ENCODE data around the gene DENND1C. TPM values are rescaled to one million over a fixed set of nuclear protein-coding genes. Genes with fewer than 3 reads are reported as not detected.

Gene DENND1C
- total and polyA plus RNA-seq, 2 of the 8 experiments (the other 6 are each of a cell fraction or from before 2014, with no cell fraction given) = 3.6 to 4.0 TPM

- Histone ChIP-seq H3K27ac (ENCODE audit: low read depth, low read length) (no peak overlapping the region), H3K9me3 (ENCODE audit: insufficient read depth in 2 of 2, low read depth in 1 of 2, low read length in 1 of 2) (no peaks in the 10 kb centered on the region), H3K79me1 (ENCODE audit: low read depth, low read length) (no peaks in the 10 kb centered on the region), H3K4me1 (replicated peaks in 1 of 4; ENCODE audit: control insufficient read depth in 3 of 4, insufficient read depth in 4 of 4, low read length in 3 of 4) (peaks cover 0 to 10% (median 7%) of the 10 kb centered on the region in 4 experiments; a peak in 5 of 7 replicates), H2BK15ac (ENCODE audit: low read length) (no peak overlapping the region), H2BK20ac (ENCODE audit: low read length) (no peak overlapping the region), H4K91ac (replicated peaks; ENCODE audit: insufficient read length, low read length) (no peak overlapping the region), H4K5ac (ENCODE audit: insufficient read length, low read depth, low read length) (no peak overlapping the region), H2BK5ac (ENCODE audit: low read depth, low read length) (no peak overlapping the region), H3K18ac (ENCODE audit: extremely low read depth, low read length) (no peak overlapping the region), H2AK5ac (ENCODE audit: low read depth, low read length) (no peak overlapping the region), H4K20me1 (replicated peaks in 1 of 2; ENCODE audit: control insufficient read depth in 1 of 2, insufficient read depth in 2 of 2, low read length in 2 of 2) (no peaks in the 10 kb centered on the region), H4K8ac (ENCODE audit: extremely low read depth, insufficient read depth, low read length) (no peak overlapping the region; the same call in 1 of the 2 replicates), H3K23me2 (ENCODE audit: low read depth, low read length) (peaks cover 10% of the 10 kb centered on the region), H3K4me2 (ENCODE audit: insufficient read depth in 1 of 2, low read depth in 2 of 2, low read length in 2 of 2) (no peak overlapping the region), H3K4ac (replicated peaks; ENCODE audit: insufficient read length, low read depth, low read length) (no peak overlapping the region), H3K56ac (replicated peaks; ENCODE audit: insufficient read length, low read depth, low read length) (no peak overlapping the region), H3K9ac (replicated peaks in 1 of 4; ENCODE audit: extremely low read depth in 1 of 4, low read depth in 3 of 4, low read length in 3 of 4) (no peak overlapping the region), H2AFZ (ENCODE audit: low read length) (no peak overlapping the region), H3K14ac (ENCODE audit: insufficient read length) (no peak overlapping the region), H3K27me3 (replicated peaks in 1 of 4; ENCODE audit: control insufficient read depth in 3 of 4, extremely low read depth in 1 of 4, insufficient read depth in 3 of 4, low read length in 3 of 4) (peaks cover 0 to 8% (median 7%) of the 10 kb centered on the region in 4 experiments; a peak in 4 of 7 replicates), H2BK120ac (replicated peaks; ENCODE audit: low read depth, low read length) (no peak overlapping the region), H3K36me3 (ENCODE audit: control insufficient read depth in 2 of 4, insufficient read depth in 4 of 4, low read length in 3 of 4) (peaks cover 0 to 5% (median under 1%) of the 10 kb centered on the region in 4 experiments; a peak in 1 of 8 replicates), H3K23ac (ENCODE audit: insufficient read length) (no peak overlapping the region), H3K4me3 (ENCODE audit: extremely low read depth in 1 of 4, insufficient read depth in 2 of 4, low read depth in 3 of 4, low read length in 4 of 4) (no peak overlapping the region), H2BK12ac (ENCODE audit: low read depth, low read length) (no peak overlapping the region), H3K79me2 (ENCODE audit: control insufficient read depth in 1 of 2, insufficient read depth in 2 of 2, low read length in 2 of 2) (no peaks in the 10 kb centered on the region)
- POLR2A ChIA-PET (ENCODE audit: partially characterized antibody) = interaction anchor here (1.1 to 1.6 kb wide), 2 partner anchors 9 to 11 kb away, joined by 3 to 6 read pairs; no protein-coding TSS in a partner anchor
- TF ChIP-seq CREB1 (IDR thresholded peaks at IDR 0.05) (no peak), KDM1A (IDR thresholded peaks at IDR 0.05; ENCODE audit: borderline replicate concordance, low read length) (peak; percentile 65; the same call in 1 of the 2 replicates)
- 90% methylated on average over 6 of the region's 7 CpGs; no CpG with 5 or more reads in 1 of the 2 experiments for WGBS, 2 experiments (ENCODE audit: extremely low coverage in 1 of 2, insufficient coverage in 1 of 2, insufficient read length in 1 of 2, insufficient replicate concordance in 2 of 2, low coverage in 1 of 2, low lambda C conversion rate in 2 of 2, missing lambda C conversion rate in 1 of 2)
- FAIRE-seq (no peak), DNase-seq (ENCODE audit: low read depth in 1 of 2, low spot score in 2 of 2) (no peak)
- CTCF ChIA-PET (ENCODE audit: partially characterized antibody) = interaction anchor here (0.8 to 1.5 kb wide), 2 partner anchors 11 to 16 kb away, joined by 3 to 6 read pairs; no protein-coding TSS in a partner anchor
These were observed 16.9 kb upstream of the DENND1C start for GRCh38 chr19:6498294-6499036.
